VCaP (cell line): ENCODE data around the gene PACRGL.

ENCODE experiments used
- H3K27ac ChIP-seq: fragments of 450-650 bp; 2 replicates; pipeline ENCODE4 v1.5.1; 2017
- TF ChIP-seq, protein P1 (sequence below): fragments of 450-650 bp; conservative IDR thresholded peaks from 2 replicates; pipeline ENCODE4 v1.5.1; 2017; ENCODE audit warnings: mild to moderate bottlenecking, moderate library complexity

Gene PACRGL

DNA sequence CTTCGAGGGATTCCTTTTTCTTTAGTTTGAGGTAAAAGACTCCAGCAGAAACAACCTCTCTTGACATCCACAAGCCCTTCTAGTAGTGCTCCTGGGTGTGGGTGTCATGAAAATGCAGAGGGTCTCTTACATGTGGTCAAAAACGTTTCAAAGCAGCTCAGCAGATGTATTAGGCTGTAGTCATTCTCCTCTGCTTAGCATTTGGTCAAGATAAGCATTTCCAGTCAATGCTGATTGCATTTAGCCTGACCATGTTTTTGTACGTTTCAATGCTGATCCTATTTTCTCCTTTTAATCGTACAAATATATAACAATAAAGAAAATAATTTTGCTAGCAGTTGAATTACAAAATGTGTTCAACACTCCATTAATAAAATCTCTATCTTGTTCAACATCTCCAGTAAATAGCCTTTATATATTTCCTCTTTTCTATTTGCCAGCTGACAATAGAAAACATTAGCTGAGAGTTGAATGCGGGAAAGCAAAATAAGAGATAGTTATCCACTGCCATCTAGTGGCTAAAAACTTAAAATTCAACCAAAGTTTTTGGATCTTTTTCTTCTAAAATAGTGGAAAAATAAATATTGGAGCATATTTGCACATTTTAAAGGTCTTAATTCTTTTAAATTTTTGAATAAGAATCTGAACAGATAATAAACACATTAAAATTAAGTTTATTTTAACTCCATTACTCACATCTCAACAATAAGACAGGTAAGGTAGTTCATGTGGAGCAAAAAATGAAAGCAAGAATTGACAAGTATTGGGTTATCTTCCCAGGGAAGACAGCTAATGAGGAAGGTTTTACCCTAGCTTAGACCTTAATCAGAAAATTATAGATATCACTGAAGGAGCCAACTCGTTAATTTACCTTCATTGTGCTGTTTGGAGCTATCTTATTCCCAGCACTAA, 15.2 kb upstream of the PACRGL start:
- TF ChIP-seq, protein P1, sequence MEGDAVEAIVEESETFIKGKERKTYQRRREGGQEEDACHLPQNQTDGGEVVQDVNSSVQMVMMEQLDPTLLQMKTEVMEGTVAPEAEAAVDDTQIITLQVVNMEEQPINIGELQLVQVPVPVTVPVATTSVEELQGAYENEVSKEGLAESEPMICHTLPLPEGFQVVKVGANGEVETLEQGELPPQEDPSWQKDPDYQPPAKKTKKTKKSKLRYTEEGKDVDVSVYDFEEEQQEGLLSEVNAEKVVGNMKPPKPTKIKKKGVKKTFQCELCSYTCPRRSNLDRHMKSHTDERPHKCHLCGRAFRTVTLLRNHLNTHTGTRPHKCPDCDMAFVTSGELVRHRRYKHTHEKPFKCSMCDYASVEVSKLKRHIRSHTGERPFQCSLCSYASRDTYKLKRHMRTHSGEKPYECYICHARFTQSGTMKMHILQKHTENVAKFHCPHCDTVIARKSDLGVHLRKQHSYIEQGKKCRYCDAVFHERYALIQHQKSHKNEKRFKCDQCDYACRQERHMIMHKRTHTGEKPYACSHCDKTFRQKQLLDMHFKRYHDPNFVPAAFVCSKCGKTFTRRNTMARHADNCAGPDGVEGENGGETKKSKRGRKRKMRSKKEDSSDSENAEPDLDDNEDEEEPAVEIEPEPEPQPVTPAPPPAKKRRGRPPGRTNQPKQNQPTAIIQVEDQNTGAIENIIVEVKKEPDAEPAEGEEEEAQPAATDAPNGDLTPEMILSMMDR, result peak; percentile 78
- H3K27ac ChIP-seq, result 0 out of 2 replicates have a peak overlapping the region, but pooled peaks have one; percentile 13

GRCh38 chr4:20687864-20688263, 12.4 kb upstream of the PACRGL start:
- TF ChIP-seq, protein P1, result no peak

GRCh38 chr4:20696815-20697214, 3.4 kb upstream of the PACRGL start:
- TF ChIP-seq, protein P1, result no peak
- no peak overlapping the region for H3K27ac ChIP-seq

More at GRCh38 chr4:20687864-20688263, 12.4 kb upstream of the PACRGL start:
- H3K27ac ChIP-seq, result no peak overlapping the region

DNA sequence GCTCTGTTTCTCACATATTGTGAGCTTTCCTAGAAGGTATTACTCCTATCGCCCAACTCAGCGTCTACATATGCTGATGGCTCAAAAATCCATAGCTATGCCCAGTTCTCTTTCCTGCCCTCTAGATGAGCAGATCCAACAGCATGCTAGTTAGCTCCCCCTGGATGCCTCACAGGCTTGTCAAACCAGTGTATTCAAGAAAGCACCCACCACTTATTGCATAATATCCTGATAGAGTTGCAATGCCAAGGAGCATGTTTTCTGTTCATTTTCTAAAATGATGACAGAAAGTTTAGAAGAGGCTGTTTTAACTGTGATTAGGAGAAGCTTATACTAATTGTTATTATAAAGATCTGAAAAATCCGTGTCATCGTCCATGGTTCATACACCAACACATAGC, 1.9 kb upstream of the PACRGL start:
- no peak overlapping the region for H3K27ac ChIP-seq
- TF ChIP-seq, protein P1, result no peak

DNA sequence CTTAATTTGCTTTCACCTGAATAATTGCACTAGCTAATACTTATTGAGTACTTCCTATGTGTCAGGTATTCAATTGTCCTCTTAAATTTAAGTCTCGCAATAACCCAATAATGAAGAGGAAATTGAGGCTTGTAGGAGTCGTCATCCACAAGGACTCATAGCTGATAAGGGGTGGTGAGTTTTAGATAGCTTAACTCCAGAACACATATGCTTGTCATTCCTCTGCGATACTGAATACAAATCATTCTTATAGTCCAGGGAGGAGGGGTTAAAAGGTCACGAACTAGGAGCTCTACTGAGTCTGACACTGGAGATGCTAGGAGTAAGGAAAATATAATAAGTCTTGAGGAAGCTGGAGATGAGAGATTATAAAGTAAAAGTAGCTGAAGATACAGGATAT, 1.4 kb upstream of the PACRGL start:
- TF ChIP-seq, protein P1, result no peak
- H3K27ac ChIP-seq, result no peak overlapping the region

- H3K27ac ChIP-seq, result no peak overlapping the region
- TF ChIP-seq, protein P1, result no peak
Observed at GRCh38 chr4:20711335-20711734, 11.1 kb downstream of the PACRGL start.

DNA sequence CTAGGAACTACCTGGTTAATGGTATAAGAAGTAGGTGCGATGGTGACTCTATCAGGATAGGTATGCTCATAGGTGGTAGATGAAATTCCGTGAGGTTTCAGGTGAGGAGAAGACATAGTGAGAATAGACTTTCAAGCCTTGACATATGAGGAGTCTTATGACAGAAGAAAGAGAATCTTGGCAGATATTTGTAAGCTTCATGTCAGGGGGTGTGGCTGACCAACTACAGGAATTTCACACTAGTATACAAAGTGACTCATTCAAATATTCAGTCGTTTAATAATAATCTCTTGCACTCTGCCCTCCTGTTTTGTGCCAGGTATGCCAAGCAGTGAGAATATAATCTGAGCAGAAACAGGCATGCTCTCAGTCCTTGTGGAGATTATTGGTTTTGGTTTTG, 22.8 kb downstream of the PACRGL start:
- H3K27ac ChIP-seq, result no peak overlapping the region
- TF ChIP-seq, protein P1, result no peak
